Astrocyte of the cerebellum (primary cell): ENCODE data around the gene MPHOSPH8.
"Not testable (repeated sequence)": the region's sequence is repeated elsewhere in the genome, so short reads cannot be mapped to it uniquely, and the experiment has no call there.

Experiments used
- DNase-seq: peaks from one replicate; pipeline ENCODE4 v3.0.0-alpha.2; 2011; ENCODE audit warnings: low read depth
- H3K4me3 ChIP-seq: 2 replicates; pipeline ENCODE4 v1.5.1; 2011; ENCODE audit warnings: mild to moderate bottlenecking, low read depth, low read length, moderate library complexity
- in situ Hi-C: cut with HindIII; loops from 2 replicates; pipeline ENCODE4 v1.10.0; 2017; ENCODE audit warnings: low sequenced_read_pairs
- TF ChIP-seq, protein P1 (sequence below): IDR thresholded peaks from 2 replicates; pipeline ENCODE4 v1.5.1; 2012; ENCODE audit warnings: low read length, low read depth, moderate library complexity, mild to moderate bottlenecking; ENCODE audit errors: missing control alignments

MPHOSPH8 gene

DNA sequence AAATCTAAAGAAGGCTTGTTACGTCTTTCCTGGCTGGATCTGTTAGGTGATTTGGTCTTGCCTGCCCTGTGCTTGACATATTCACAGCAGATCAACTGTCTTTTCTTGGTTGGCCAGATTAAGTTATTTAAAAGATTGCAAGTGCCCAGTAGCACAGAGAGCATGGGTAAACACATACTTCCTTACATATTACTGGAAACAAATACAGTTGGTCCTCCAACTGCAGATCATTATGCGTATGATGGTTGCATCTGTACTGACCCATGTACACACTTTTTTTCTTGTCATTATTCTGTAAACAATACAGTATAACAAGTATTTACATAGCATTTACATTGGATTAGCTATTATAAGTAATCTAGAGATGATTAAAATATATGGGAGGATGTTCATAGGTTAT, 9.2 kb upstream of the MPHOSPH8 start:
- in situ Hi-C loops = no loop called here

DNA sequence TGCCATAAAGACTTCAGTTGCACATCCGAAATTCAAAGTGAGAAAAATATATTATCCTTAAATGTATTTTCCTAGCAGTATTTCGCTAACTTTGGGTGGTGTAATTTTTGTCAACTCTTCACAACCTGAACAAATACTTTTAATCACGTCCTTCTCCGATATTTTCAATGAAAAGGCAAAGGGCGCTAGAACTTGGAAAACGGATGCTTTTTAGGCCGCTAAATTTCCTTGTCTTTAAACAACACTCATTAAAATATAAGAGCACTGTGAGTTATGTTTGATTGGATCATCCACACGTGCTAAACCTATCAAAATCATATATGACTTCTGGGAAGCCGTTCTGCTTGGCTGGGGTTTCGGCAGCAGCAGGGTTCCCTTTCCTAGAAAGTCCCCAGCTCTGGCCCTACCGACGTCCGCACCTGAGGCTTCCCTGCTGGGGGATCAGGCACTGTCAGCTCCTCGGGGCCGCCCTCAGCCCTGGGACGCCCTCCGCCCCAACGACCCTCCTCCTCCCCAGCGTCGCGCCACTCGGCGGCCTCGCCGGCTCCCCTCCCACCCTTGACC, 462 bp upstream of the MPHOSPH8 start:
- no peak for DNase-seq
- in situ Hi-C loops = no loop called here
- TF ChIP-seq, protein P1, sequence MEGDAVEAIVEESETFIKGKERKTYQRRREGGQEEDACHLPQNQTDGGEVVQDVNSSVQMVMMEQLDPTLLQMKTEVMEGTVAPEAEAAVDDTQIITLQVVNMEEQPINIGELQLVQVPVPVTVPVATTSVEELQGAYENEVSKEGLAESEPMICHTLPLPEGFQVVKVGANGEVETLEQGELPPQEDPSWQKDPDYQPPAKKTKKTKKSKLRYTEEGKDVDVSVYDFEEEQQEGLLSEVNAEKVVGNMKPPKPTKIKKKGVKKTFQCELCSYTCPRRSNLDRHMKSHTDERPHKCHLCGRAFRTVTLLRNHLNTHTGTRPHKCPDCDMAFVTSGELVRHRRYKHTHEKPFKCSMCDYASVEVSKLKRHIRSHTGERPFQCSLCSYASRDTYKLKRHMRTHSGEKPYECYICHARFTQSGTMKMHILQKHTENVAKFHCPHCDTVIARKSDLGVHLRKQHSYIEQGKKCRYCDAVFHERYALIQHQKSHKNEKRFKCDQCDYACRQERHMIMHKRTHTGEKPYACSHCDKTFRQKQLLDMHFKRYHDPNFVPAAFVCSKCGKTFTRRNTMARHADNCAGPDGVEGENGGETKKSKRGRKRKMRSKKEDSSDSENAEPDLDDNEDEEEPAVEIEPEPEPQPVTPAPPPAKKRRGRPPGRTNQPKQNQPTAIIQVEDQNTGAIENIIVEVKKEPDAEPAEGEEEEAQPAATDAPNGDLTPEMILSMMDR = no peak
- peak overlapping the region; percentile 87 for H3K4me3 ChIP-seq

More for the DNA sequence above, 9.2 kb upstream of the MPHOSPH8 start:
- TF ChIP-seq, protein P1 = no peak
- no peak overlapping the region for H3K4me3 ChIP-seq
- no peak for DNase-seq

DNA sequence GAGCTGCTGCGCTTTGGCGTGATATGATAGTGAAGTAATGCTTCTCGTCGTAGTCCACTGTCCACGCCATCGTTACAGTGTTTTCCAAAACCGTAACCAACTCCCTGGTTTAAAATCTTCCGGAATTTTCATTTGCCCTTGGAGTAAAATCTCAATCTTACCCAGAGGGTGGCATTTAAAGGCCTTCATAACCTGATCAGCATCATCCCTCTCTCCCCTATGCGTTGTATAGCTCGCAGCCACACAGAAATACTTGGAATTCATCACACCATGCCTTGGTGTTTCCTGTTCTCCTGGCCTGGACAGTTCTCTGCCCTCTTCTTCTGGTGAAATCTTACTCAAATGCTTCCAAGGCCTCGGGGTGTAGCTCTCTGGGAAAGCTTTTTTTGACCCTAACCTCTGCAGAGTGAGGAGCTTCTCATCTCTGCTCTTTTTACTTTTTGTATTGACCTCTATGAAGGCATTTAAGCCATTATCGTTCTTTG, 839 bp downstream of the MPHOSPH8 start:
- in situ Hi-C loops = no loop called here
- no peak for DNase-seq
- TF ChIP-seq, protein P1 = no peak
- peak overlapping the region; percentile 87 for H3K4me3 ChIP-seq

DNA sequence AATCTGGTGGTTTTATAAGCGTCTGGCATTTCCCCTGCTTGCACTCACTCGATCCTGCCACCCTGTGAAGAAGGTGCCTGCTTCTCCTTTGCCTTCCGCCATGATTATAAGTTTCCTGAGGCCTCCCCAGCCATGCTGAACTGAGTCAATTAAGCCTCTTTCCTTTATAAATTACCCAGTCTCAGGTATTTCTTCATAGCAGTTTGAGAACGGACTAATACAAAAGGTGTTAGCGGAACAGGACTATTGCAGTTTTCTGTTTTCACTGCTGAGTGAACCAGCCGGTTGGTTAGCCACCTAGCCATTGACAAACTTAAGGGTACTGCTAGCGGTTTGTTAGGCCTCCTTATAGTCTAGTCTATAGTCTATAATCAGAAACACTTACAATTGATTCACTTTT, 2.5 kb downstream of the MPHOSPH8 start:
- H3K4me3 ChIP-seq, DNase-seq, in situ Hi-C loops: not testable (repeated sequence)

DNA sequence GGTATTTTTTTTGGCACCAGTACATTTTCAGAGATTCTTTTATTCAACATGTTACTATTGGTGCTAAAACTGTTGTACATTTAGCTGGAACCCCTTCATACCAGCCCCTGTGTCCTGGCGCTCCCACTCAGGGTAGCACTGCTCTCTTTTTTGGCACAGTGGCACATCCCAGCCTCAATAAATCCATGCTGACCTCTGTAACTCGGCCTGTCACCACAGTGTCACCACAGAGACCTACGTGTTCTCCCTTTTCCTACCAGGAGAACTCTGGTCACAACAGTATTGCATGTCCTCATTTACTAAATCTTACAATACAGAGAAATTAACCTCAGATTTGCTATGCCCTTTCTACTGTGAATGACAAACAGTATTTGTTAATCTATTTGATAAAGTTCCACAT, 10.2 kb downstream of the MPHOSPH8 start:
- DNase-seq = no peak
- H3K4me3 ChIP-seq = no peak overlapping the region
- TF ChIP-seq, protein P1 = no peak
- in situ Hi-C loops = no loop called here

DNA sequence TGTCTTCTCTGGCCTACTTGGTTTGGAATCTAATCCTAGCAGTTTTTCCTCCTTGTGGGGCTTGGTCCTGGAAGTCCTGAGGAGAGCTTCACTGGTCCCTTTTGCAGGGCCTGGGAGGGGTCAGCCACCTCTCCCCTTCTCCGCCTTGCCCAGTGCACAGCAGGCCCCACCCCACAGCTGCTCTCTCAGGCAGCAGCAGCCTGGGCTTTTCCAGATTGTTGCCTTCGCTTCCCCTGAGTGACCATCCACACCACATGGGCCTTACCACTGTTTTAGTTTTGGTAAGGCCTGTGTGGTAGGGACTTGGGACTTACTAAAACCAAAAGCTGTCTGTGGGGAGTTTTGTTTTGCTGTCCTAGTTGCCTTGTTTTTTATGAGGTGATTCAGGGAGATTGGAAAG, 11.5 kb downstream of the MPHOSPH8 start:
- TF ChIP-seq, protein P1 = no peak
- no peak for DNase-seq

DNA sequence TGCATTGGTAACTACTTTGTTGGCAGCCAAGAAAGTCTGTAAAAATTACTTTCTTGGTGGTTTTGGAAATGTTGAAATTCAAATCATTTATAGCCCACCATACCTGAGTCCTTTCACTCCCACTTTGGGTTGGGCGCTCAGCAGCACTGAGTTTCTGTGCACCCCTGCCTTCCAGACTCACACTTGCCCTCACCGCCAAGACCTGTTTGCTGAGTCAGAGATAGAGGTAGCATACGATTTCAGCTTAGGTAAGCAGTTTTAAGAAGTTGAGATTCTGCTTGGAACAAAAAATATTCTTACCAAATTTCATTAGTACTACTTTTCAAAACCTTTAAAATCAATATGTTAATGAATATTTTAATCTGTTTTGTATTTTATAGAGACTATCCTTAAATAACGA, 12.6 kb downstream of the MPHOSPH8 start:
- DNase-seq = no peak
- no peak overlapping the region for H3K4me3 ChIP-seq
- in situ Hi-C loops = no loop called here
- TF ChIP-seq, protein P1 = no peak

More for the DNA sequence above, 11.5 kb downstream of the MPHOSPH8 start:
- in situ Hi-C loops = no loop called here
- H3K4me3 ChIP-seq = no peak overlapping the region
